Testis (tissue), 2 donors: ENCODE measurements around the gene OR10A5.

Experiments used
- POLR2A ChIP-seq: fragments of 450-650 bp; IDR thresholded peaks from one replicate; pipeline ENCODE4 v1.6.1; 2017; ENCODE audit warnings: antibody characterized with exemption, mild to moderate bottlenecking, moderate library complexity
- TF ChIP-seq, protein P1 (sequence below), 3 experiments: fragments of 450-650 bp in 2 of 3; fragments of 200-600 bp in 1 of 3; sonication (generic) in 1 of 3; IDR thresholded peaks; one replicate each; pipeline ENCODE4 v1.5.1; 2016 to 2019; ENCODE audit warnings: antibody characterized with exemption in 3 of 3, mild to moderate bottlenecking in 2 of 3, moderate library complexity in 1 of 3

DNA sequence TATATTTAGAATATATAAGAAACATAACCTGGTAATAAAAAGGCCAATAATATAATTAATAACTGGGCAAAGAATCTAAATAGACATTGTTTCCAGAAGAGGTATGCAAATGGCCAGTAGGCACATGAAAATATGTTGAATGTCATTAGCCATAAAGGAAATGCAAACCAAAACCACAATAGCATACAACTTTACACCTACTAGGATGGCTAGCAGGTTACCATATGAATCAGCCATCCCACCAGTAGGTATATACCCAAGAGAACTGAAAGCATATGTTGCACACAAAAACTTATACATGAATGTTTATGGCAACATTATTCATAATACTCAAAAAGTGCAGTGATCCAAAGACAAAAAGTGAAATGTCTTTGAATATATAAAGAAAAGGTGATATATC is 49.5 kb downstream of the OR10A5 start:
- TF ChIP-seq, protein P1, sequence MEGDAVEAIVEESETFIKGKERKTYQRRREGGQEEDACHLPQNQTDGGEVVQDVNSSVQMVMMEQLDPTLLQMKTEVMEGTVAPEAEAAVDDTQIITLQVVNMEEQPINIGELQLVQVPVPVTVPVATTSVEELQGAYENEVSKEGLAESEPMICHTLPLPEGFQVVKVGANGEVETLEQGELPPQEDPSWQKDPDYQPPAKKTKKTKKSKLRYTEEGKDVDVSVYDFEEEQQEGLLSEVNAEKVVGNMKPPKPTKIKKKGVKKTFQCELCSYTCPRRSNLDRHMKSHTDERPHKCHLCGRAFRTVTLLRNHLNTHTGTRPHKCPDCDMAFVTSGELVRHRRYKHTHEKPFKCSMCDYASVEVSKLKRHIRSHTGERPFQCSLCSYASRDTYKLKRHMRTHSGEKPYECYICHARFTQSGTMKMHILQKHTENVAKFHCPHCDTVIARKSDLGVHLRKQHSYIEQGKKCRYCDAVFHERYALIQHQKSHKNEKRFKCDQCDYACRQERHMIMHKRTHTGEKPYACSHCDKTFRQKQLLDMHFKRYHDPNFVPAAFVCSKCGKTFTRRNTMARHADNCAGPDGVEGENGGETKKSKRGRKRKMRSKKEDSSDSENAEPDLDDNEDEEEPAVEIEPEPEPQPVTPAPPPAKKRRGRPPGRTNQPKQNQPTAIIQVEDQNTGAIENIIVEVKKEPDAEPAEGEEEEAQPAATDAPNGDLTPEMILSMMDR (IDR thresholded peaks at IDR 0.05): no peak
- TF ChIP-seq POLR2A: no peak
